H1 (cell line): ENCODE measurements around the gene TAF9. TPM values are rescaled to one million over a fixed set of nuclear protein-coding genes. Genes with fewer than 3 reads are reported as not detected.

ENCODE experiments used
- BRCA1 ChIP-seq: IDR thresholded peaks from 2 replicates; pipeline ENCODE4 v1.6.1; 2012; ENCODE audit warnings: low read depth, low read length, improper control_type of control experiment
- RXRA ChIP-seq: IDR thresholded peaks from 2 replicates; pipeline ENCODE4 v1.6.1; 2011; ENCODE audit warnings: low read depth, mild to moderate bottlenecking, low read length, moderate library complexity; ENCODE audit not compliant: insufficient read depth
- polyA plus RNA-seq, 7 experiments: library from polyadenylated mRNA; depleted of rRNA in 3 of 7; stranded (reverse) in 5 of 7; unstranded in 2 of 7; fragments of >200 nt in 5 of 7; fragments of 200-250 nt in 2 of 7; gene quantifications; 1 replicate in 5 of 7; 2 replicates in 1 of 7; 4 replicates in 1 of 7; pipeline versions ENCODE4 v1.2.1 to v1.2.3, GENCODE V29; 2011 to 2013; ENCODE audit warnings: missing spikeins in 2 of 7, mixed read lengths in 2 of 7
- total RNA-seq: library from RNA; stranded (reverse); fragmentation: NEBNext Ultra II Directional; extraction: Animal tissue kit (Norgen Biotek cat#: 25700); gene quantifications from 2 replicates; pipeline ENCODE4 v1.2.1, GENCODE V29; 2021
- TF ChIP-seq, protein P1 (sequence below): IDR thresholded peaks from 2 replicates; pipeline ENCODE4 v1.6.1; 2011; ENCODE audit warnings: low read length, improper control_type of control experiment

Gene TAF9
- total and polyA plus RNA-seq, 2 of the 8 experiments (the other 6 are each of a cell fraction or from before 2014, with no cell fraction given), result 85.1 to 135 TPM

DNA sequence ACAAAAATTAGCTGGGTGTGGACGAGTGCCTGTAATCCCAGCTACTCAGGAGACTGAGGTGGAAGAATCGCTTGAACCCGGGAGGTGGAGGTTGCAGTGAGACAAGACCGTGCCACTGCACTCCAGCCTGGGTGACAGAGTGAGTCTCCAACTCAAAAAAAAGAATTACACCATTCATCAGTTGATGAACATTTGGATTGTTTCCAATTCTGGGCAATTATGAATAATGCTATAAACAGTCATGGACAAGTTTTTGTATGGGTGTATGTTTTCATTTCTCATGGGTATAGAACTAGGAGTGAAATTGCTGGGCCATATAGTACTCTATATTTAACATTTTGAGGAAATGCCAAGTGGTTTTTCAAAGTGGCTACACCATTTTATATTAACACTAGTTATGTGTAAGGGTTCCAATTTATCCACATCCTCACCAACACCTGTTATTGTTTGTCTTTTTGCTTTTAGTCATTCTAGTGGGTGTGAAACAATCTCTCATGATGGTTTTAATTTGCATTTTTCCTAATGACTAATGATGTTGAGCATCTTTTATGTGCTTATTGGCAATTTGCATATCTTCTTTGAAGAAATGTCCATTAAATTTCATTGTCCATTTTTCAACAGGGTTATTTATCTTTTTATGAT is 27.7 kb downstream of the TAF9 start (continued):
- TF ChIP-seq, protein P1, sequence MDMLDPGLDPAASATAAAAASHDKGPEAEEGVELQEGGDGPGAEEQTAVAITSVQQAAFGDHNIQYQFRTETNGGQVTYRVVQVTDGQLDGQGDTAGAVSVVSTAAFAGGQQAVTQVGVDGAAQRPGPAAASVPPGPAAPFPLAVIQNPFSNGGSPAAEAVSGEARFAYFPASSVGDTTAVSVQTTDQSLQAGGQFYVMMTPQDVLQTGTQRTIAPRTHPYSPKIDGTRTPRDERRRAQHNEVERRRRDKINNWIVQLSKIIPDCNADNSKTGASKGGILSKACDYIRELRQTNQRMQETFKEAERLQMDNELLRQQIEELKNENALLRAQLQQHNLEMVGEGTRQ, result no peak
- TF ChIP-seq RXRA, result no peak
- no peak for TF ChIP-seq BRCA1
- TF ChIP-seq, all 59 proteins: peak for 0
